Measurements from ENCODE around the gene KCTD15.

DNA sequence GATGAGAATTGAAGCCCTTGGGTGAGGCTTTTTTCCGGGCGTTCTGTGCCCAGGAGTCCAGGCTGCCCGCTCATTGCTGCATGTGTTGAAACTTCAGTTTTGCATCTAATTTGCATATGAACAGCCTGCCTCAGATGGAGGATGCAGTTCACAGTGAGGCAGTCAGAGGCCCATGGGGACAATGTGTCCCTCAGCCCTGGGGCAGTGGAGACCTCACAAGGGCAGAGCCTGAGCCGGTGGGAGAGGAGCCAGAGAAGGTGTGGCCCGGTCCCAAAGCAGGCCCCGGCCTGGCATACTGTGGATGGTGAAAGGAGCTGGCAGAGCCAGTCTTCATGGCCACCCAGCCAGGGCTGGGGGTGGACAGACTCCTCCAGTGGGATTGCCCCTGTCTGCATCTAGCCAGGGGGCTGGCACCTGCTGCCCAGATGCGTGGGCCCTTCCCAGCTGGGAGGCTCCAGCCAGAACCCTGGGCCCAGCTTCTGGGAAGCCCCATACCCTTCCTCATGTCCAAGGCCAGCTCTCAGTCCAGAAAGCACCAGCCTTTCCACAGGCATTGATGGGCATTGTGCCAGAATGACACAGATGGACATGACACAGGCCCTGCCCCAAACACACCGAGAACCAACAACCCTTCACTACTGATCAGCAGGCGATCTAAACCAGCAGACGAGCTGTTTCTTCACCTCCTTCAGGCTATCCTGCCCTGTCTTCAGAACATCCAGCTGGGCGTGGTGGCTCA, 32.9 kb upstream of the KCTD15 start:
- TF ChIP-seq, protein P1, sequence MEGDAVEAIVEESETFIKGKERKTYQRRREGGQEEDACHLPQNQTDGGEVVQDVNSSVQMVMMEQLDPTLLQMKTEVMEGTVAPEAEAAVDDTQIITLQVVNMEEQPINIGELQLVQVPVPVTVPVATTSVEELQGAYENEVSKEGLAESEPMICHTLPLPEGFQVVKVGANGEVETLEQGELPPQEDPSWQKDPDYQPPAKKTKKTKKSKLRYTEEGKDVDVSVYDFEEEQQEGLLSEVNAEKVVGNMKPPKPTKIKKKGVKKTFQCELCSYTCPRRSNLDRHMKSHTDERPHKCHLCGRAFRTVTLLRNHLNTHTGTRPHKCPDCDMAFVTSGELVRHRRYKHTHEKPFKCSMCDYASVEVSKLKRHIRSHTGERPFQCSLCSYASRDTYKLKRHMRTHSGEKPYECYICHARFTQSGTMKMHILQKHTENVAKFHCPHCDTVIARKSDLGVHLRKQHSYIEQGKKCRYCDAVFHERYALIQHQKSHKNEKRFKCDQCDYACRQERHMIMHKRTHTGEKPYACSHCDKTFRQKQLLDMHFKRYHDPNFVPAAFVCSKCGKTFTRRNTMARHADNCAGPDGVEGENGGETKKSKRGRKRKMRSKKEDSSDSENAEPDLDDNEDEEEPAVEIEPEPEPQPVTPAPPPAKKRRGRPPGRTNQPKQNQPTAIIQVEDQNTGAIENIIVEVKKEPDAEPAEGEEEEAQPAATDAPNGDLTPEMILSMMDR (conservative IDR thresholded peaks at IDR 0.05): no peak
- TF ChIP-seq ZFX (IDR thresholded peaks at IDR 0.05): no peak

Data from C4-2B (cell line).